Lung microvascular endothelial cell (primary cell): ENCODE data around the gene ZBTB46. TPM values are rescaled to one million over a fixed set of nuclear protein-coding genes. Genes with fewer than 3 reads are reported as not detected.

Experiments
- DNase-seq, 2 donors: peaks; one replicate each; pipeline versions ENCODE4 v3.0.0 to v3.0.0-alpha.2; 2010; ENCODE audit warnings: low read depth in 2 of 2
- total RNA-seq: library from RNA; depleted of rRNA; stranded (reverse); fragments of >200 nt; gene quantifications from 2 replicates; pipeline ENCODE4 v1.2.1, GENCODE V29; 2014

The ZBTB46 gene
- total RNA-seq, 1 donor from 2014 or later: 46.4 TPM

DNA sequence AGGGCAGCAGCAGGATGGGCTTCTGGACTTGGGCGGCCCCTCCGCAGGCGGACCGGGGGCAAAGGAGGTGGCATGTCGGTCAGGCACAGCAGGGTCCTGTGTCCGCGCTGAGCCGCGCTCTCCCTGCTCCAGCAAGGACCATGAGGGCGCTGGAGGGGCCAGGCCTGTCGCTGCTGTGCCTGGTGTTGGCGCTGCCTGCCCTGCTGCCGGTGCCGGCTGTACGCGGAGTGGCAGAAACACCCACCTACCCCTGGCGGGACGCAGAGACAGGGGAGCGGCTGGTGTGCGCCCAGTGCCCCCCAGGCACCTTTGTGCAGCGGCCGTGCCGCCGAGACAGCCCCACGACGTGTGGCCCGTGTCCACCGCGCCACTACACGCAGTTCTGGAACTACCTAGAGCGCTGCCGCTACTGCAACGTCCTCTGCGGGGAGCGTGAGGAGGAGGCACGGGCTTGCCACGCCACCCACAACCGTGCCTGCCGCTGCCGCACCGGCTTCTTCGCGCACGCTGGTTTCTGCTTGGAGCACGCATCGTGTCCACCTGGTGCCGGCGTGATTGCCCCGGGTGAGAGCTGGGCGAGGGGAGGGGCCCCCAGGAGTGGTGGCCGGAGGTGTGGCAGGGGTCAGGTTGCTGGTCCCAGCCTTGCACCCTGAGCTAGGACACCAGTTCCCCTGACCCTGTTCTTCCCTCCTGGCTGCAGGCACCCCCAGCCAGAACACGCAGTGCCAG, 134.3 kb downstream of the ZBTB46 start, which contains the start of gene TNFRSF6B:
Gene TNFRSF6B (plus strand): TSS at position 25 of the 729 bp plus-strand sequence. CDS start 116 bp downstream, at position 141.
- peak; percentile 27 to 42 for DNase-seq

DNA sequence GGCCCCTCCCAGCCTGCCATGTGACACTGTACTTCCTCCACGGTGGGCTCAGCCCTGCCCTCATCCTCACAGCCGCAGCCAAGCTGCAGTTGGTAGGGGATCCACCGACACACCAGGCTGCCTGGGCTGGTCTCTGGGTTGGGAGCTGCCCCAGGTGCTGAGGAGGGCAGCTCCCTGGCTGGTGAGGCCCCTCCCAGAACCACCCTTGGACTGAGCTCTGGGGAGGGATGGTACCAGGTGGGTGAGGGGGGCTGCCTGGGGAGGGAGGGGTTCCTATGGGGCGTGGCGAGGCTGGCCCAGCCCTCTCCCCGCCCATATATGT, 134.8 kb downstream of the ZBTB46 start:
- peak; percentile 42 to 53 for DNase-seq

DNA sequence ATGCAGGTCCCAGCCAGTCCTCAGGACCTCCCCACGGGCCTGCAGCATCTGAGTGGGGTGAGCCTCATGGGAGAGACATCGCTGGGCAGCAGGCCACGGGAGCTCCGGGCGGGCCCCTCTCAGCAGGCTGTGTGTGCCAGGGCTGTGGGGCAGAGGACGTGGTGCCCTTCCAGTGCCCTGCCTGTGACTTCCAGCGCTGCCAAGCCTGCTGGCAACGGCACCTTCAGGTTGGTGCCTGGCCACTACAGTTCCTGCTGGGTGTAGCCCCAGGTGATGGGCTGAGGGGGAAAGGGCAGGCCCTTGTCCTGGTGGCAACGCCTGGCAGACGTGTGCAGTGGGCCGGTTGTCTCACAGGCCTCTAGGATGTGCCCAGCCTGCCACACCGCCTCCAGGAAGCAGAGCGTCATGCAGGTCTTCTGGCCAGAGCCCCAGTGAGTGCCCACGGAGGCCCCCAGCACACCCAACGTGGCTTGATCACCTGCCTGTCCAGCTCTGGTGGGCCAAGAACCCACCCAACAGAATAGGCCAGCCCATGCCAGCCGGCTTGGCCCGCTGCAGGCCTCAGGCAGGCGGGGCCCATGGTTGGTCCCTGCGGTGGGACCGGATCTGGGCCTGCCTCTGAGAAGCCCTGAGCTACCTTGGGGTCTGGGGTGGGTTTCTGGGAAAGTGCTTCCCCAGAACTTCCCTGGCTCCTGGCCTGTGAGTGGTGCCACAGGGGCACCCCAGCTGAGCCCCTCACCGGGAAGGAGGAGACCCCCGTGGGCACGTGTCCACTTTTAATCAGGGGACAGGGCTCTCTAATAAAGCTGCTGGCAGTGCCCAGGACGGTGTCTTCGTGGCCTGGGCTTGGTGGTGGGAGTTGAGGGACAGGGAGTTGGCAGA, 135.4 kb downstream of the ZBTB46 start:
- peak in 1 of 2 donors; percentile 5 for DNase-seq

DNA sequence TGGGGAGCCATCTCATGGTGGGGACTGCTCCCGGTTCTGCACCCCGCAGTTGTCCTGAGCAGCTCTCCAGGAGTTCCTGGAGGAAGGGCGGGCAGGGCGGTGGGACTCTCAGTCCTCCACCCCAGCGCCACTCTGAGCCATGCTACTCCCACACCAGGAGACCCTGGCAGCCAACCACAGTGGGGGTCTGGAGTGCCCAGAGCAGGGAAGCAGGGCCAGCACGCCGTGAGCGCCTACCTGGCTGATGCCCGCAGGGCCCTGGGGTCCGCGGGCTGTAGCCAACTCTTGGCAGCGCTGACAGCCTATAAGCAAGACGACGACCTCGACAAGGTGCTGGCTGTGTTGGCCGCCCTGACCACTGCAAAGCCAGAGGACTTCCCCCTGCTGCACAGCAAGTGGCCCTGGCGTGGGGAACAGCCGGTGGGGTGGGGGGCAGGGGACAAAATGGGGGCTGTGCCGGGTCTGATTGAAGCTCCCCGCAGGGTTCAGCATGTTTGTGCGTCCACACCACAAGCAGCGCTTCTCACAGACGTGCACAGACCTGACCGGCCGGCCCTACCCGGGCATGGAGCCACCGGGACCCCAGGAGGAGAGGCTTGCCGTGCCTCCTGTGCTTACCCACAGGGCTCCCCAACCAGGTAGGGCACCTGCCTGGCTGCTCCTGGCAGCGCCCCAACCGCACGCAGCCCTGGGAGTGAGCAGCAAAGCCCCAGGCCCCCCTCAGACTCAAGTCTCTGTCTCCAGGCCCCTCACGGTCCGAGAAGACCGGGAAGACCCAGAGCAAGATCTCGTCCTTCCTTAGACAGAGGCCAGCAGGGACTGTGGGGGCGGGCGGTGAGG, 136.3 kb downstream of the ZBTB46 start:
- no peak for DNase-seq

DNA sequence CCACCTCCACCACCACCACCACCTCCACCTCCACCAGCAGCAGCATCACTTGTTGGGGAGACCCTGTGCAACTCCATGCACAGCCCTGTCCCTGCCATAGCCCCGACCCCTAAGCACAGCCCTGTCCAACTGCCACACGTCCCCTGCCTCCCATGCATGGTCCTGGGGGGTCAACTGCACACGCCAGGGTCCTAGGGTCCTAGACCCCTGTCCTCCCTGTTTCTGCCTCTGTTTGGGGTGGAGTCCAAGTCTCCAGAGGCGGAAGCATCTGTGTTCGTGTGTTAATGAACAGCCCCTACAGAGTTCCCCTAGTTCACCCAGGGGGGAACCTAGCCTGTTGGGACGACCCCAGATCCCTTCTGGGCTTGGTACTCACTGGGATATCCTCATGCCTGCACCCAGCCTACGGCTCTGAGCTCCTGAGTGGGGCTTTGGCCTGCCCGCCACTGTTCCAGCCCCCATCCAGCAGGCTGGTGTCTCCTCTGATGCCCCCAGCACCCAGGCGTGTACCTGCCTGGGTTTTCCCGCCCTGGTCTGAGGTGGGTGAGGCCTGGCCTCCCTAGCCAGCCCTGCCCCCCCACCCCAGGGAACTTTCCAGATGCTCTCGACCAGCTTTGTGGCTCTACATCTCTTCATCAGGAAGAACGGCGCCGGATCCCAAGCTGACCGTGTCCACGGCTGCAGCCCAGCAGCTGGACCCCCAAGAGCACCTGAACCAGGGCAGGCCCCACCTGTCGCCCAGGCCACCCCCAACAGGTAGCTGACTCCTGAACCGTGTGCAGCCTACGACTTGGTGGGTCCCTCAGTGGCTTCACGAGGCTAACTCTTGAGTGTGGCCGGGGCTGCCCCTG, 137.1 kb downstream of the ZBTB46 start:
- DNase-seq: peak in 1 of 2 donors; percentile 2

Other genes starting within 250 kb of the ZBTB46 start
- 5.4 and 7.3 TPM in 2 replicates for gene GMEB2, start 204.2 kb downstream of the ZBTB46 start, total RNA-seq
- under 0.01 and 1.1 TPM in 2 replicates for gene STMN3, start 177.8 kb downstream of the ZBTB46 start, total RNA-seq
- gene RTEL1, start 173.0 kb downstream of the ZBTB46 start, total RNA-seq: 4.4 and 4.6 TPM in 2 replicates
- 3.2 and 12.6 TPM in 2 replicates for gene TNFRSF6B, start 134.6 kb downstream of the ZBTB46 start, total RNA-seq
- 22.7 and 31.2 TPM in 2 replicates for gene ARFRP1, start 123.3 kb downstream of the ZBTB46 start, total RNA-seq
- 7.0 and 11.7 TPM in 2 replicates for gene ZGPAT, start 123.2 kb downstream of the ZBTB46 start, total RNA-seq
- gene LIME1, start 94.6 kb downstream of the ZBTB46 start, total RNA-seq: 0.87 and 1.4 TPM in 2 replicates
- 6.3 and 6.5 TPM in 2 replicates for gene SLC2A4RG, start 91.5 kb downstream of the ZBTB46 start, total RNA-seq
- not detected in 2 replicates for gene ABHD16B, start 30.2 kb upstream of the ZBTB46 start, total RNA-seq
- gene TPD52L2, start 34.0 kb upstream of the ZBTB46 start, total RNA-seq: 96.3 and 113 TPM in 2 replicates
- 58.4 and 68.5 TPM in 2 replicates for gene DNAJC5, start 63.9 kb upstream of the ZBTB46 start, total RNA-seq
- 25.5 and 29.6 TPM in 2 replicates for gene UCKL1, start 125.2 kb upstream of the ZBTB46 start, total RNA-seq
- 6.1 and 7.1 TPM in 2 replicates for gene ZNF512B, start 138.7 kb upstream of the ZBTB46 start, total RNA-seq
- 3.1 and 3.2 TPM in 2 replicates for gene SAMD10, start 148.4 kb upstream of the ZBTB46 start, total RNA-seq
- gene PRPF6, start 149.9 kb upstream of the ZBTB46 start, total RNA-seq: 38.8 and 54.8 TPM in 2 replicates
- 4.8 and 6.9 TPM in 2 replicates for gene C20orf204, start 204.9 kb upstream of the ZBTB46 start, total RNA-seq
- gene SOX18, start 218.4 kb upstream of the ZBTB46 start, total RNA-seq: 23.8 and 29.6 TPM in 2 replicates
- 25.5 and 30.6 TPM in 2 replicates for gene TCEA2, start 231.9 kb upstream of the ZBTB46 start, total RNA-seq
- 12.6 and 18.7 TPM in 2 replicates for gene RGS19, start 248.3 kb upstream of the ZBTB46 start, total RNA-seq
- 1.7 and 3.0 TPM in 2 replicates for gene OPRL1, start 248.8 kb upstream of the ZBTB46 start, total RNA-seq